Calu3 (cell line): ENCODE measurements around the gene ETV7. TPM values are rescaled to one million over a fixed set of nuclear protein-coding genes. Genes with fewer than 3 reads are reported as not detected.

Source experiments
- BruUV-seq: library from RNA; stranded (reverse); fragments of 400-500 nt; replicated peaks from 2 replicates; lab custom pipeline; 2021; lab: Mats Ljungman, UMichigan
- CTCF ChIA-PET: fragments of 300-600 bp; sonication (Branson Sonifier 250); formaldehyde crosslinking; loops from one replicate; lab custom pipeline; 2022; ENCODE audit warnings: antibody characterized with exemption; lab: Charles Lee
- DNase-seq: peaks from one replicate; pipeline ENCODE4 v3.0.0; 2022
- H3K27ac Mint-ChIP-seq: one replicate; pipeline ENCODE4 v1.8.0; 2022; ENCODE audit warnings: mixed read lengths; ENCODE audit not compliant: unreplicated experiment
- H3K27me3 Mint-ChIP-seq: one replicate; pipeline ENCODE4 v1.8.0; 2022; ENCODE audit warnings: mixed read lengths; ENCODE audit not compliant: unreplicated experiment
- H3K36me3 Mint-ChIP-seq: one replicate; pipeline ENCODE4 v1.8.0; 2022; ENCODE audit warnings: mild to moderate bottlenecking, moderate library complexity, mixed read lengths; ENCODE audit not compliant: insufficient read depth, unreplicated experiment
- H3K4me1 Mint-ChIP-seq: one replicate; pipeline ENCODE4 v1.8.0; 2022; ENCODE audit warnings: mild to moderate bottlenecking, low read depth, mixed read lengths; ENCODE audit not compliant: unreplicated experiment
- H3K4me3 Mint-ChIP-seq: one replicate; pipeline ENCODE4 v1.8.0; 2022; ENCODE audit warnings: mild to moderate bottlenecking, low read depth, moderate library complexity, mixed read lengths; ENCODE audit not compliant: unreplicated experiment
- H3K9me3 Mint-ChIP-seq: one replicate; pipeline ENCODE4 v1.8.0; 2022; ENCODE audit warnings: low read depth, mixed read lengths; ENCODE audit not compliant: unreplicated experiment
- intact Hi-C: fragments of 100-400 bp; cut with micrococcal nuclease; formaldehyde crosslinking; loops from one replicate; pipeline ENCODE4 v1.10.0; 2022; ENCODE audit not compliant: unreplicated experiment
- total RNA-seq: library from RNA; stranded (reverse); gene quantifications from 2 replicates; pipeline ENCODE4 v1.2.3, GENCODE V29; 2022
- TF ChIP-seq, protein P1 (sequence below): fragments of 200-600 bp; IDR thresholded peaks from one replicate; pipeline ENCODE4 v1.8.0; 2022; ENCODE audit warnings: antibody characterized with exemption; ENCODE audit not compliant: unreplicated experiment

Gene ETV7
- total RNA-seq, 1 experiment from 2014 or later = 2.6 TPM

DNA sequence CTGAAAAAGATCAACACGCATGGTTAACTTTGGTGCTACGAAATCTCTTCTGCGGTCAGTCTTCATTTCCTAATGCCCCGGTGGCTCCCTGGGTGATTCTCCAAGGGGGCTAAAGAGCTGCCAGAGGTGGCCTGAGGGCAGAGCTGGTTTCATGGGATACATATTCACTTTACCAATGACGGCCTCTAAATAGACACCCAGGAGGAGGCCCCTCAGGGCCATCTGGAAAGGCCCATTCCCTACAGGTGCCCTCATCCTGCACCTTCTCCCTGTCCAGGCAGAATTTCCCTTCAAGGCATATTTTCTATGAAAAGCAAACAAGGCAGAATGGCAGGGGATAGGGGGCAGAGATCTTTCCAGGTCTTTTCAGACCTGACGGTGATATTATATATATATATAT lies 63.3 kb downstream of the ETV7 start:
- intact Hi-C loops = no loop called here
- Mint-ChIP-seq H3K9me3 (no peaks in the 10 kb centered on the region), H3K27ac (no peak overlapping the region), H3K27me3 (peaks cover 43% of the 10 kb centered on the region), H3K4me3 (no peak overlapping the region), H3K4me1 (peaks cover 9% of the 10 kb centered on the region), H3K36me3 (no peaks in the 10 kb centered on the region)
- CTCF ChIA-PET = interaction anchor here (0.5 kb wide), 1 partner anchor 823 kb away, joined by 5 read pairs; no protein-coding TSS in a partner anchor
- TF ChIP-seq, protein P1, sequence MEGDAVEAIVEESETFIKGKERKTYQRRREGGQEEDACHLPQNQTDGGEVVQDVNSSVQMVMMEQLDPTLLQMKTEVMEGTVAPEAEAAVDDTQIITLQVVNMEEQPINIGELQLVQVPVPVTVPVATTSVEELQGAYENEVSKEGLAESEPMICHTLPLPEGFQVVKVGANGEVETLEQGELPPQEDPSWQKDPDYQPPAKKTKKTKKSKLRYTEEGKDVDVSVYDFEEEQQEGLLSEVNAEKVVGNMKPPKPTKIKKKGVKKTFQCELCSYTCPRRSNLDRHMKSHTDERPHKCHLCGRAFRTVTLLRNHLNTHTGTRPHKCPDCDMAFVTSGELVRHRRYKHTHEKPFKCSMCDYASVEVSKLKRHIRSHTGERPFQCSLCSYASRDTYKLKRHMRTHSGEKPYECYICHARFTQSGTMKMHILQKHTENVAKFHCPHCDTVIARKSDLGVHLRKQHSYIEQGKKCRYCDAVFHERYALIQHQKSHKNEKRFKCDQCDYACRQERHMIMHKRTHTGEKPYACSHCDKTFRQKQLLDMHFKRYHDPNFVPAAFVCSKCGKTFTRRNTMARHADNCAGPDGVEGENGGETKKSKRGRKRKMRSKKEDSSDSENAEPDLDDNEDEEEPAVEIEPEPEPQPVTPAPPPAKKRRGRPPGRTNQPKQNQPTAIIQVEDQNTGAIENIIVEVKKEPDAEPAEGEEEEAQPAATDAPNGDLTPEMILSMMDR = no peak
- no TSS peak for BruUV-seq
- no peak for DNase-seq

DNA sequence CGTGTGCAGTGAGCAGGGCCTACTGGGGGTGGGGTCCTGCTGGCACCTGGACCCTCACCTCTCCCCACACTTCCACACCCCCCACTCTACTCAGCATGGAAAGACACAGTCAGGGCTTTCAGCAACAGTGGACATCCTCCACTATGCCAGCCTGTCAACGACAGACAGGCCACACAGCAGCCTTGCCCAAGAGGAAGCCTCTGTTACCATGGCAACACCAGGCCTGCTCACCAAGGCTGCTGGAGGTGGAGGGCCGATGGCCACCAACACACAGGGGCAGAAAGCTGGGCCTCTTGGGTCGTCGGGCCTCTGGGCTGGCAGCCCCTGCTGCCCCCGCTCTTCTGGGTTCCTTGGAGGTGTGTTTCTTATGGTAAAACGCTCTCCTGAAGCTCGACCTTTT lies 64.4 kb downstream of the ETV7 start:
- intact Hi-C loops = no loop called here
- H3K9me3 Mint-ChIP-seq = no peaks in the 10 kb centered on the region
- BruUV-seq = no TSS peak
- CTCF ChIA-PET = no interaction called here
- DNase-seq = no peak
- no peaks in the 10 kb centered on the region for H3K36me3 Mint-ChIP-seq
- no peak overlapping the region for H3K4me3 Mint-ChIP-seq
- TF ChIP-seq, protein P1 = no peak
- H3K4me1 Mint-ChIP-seq = peaks cover 16% of the 10 kb centered on the region
- H3K27ac Mint-ChIP-seq = no peak overlapping the region
- peaks cover 32% of the 10 kb centered on the region for H3K27me3 Mint-ChIP-seq

- no peaks in the 10 kb centered on the region for H3K36me3 Mint-ChIP-seq
- no peak for DNase-seq
- CTCF ChIA-PET = no interaction called here
- intact Hi-C loops = no loop called here
- TF ChIP-seq, protein P1 = no peak
- no TSS peak for BruUV-seq
- H3K4me1 Mint-ChIP-seq = peaks cover 16% of the 10 kb centered on the region
- no peak overlapping the region for H3K4me3 Mint-ChIP-seq
- H3K27me3 Mint-ChIP-seq = peaks cover 27% of the 10 kb centered on the region
- H3K9me3 Mint-ChIP-seq = no peaks in the 10 kb centered on the region
- no peak overlapping the region for H3K27ac Mint-ChIP-seq
Measured at GRCh38 chr6:36322591-36322990, 64.9 kb downstream of the ETV7 start.

GRCh38 chr6:36320475-36320874 lies 67.0 kb downstream of the ETV7 start:
- CTCF ChIA-PET = interaction anchor here (0.6 to 2.3 kb wide), 3 partner anchors 18 to 363 kb away, joined by 4 to 9 read pairs (median 8); no protein-coding TSS in a partner anchor
- H3K27ac Mint-ChIP-seq = no peak overlapping the region
- no peak for DNase-seq
- intact Hi-C loops = no loop called here
- no peaks in the 10 kb centered on the region for H3K36me3 Mint-ChIP-seq
- peaks cover 6% of the 10 kb centered on the region for H3K27me3 Mint-ChIP-seq
- H3K4me3 Mint-ChIP-seq = no peak overlapping the region
- BruUV-seq = no TSS peak
- H3K4me1 Mint-ChIP-seq = peaks cover 16% of the 10 kb centered on the region
- TF ChIP-seq, protein P1 = no peak
- H3K9me3 Mint-ChIP-seq = no peaks in the 10 kb centered on the region
